Mucosa of descending colon (tissue), 3 donors: ENCODE results near the gene FBH1. TPM values are rescaled to one million over a fixed set of nuclear protein-coding genes. Genes with fewer than 3 reads are reported as not detected.

ENCODE experiments used
- ATAC-seq: fragments of 200-7000 bp; cut with Tn5 transposase; one replicate; pipeline ENCODE4 v1.9.1; 2020; ENCODE audit warnings: mild to moderate bottlenecking, moderate library complexity
- DNase-seq, 3 donors: peaks; one replicate each; pipeline ENCODE4 v3.0.0-alpha.2; 2020
- H3K36me3 ChIP-seq: fragments of 200-600 bp; one replicate; pipeline ENCODE4 v1.8.0; 2021; ENCODE audit warnings: low read depth, mild to moderate bottlenecking
- H3K4me1 ChIP-seq: fragments of 200-600 bp; one replicate; pipeline ENCODE4 v1.8.0; 2021; ENCODE audit warnings: low read depth, mild to moderate bottlenecking
- H3K4me3 ChIP-seq: fragments of 200-600 bp; one replicate; pipeline ENCODE4 v1.8.0; 2021; ENCODE audit warnings: mild to moderate bottlenecking
- H3K9me3 ChIP-seq: fragments of 200-600 bp; one replicate; pipeline ENCODE4 v1.8.0; 2021; ENCODE audit warnings: mild to moderate bottlenecking
- CTCF ChIP-seq: fragments of 200-600 bp; IDR thresholded peaks from one replicate; pipeline ENCODE4 v1.8.0; 2022; ENCODE audit warnings: antibody characterized with exemption, mild to moderate bottlenecking
- intact Hi-C, 2 donors: fragments of 100-400 bp; cut with DNase I in 1 of 2; cut with micrococcal nuclease in 1 of 2; formaldehyde crosslinking; loops; one replicate each; pipeline versions ENCODE4 v1.11.0 to v1.11.1; 2022; cut with DNase I, micrococcal nuclease
- total RNA-seq, 3 donors: library from RNA; stranded (reverse); fragmentation: NEBNext Ultra II Directional in 2 of 3; extraction: Animal tissue kit (Norgen Biotek cat#: 25700) in 2 of 3; gene quantifications; one replicate each; pipeline versions ENCODE4 v1.2.1 to v1.2.4, GENCODE V29; 2021 to 2023
- donor health status: DM: no; HTN: no; CAD: no; lungs with moderate emphysema.
- donor health status: DM: no; HTN: no; CAD: no.
- donor health status: DM: no; HTN: yes; CAD: no.

FBH1 gene
- total RNA-seq, 3 donors from 2014 or later, result 74.1 to 109 (median 100) TPM

GRCh38 chr10:5891009-5891408 lies 966 bp downstream of the FBH1 start:
- intact Hi-C loops, result no loop called here
- Histone ChIP-seq H3K4me3 (peak overlapping the region; percentile 83), H3K36me3 (no peaks in the 10 kb centered on the region), H3K4me1 (peaks cover 35% of the 10 kb centered on the region), H3K9me3 (no peaks in the 10 kb centered on the region)
- ATAC-seq, result no peak
- no peak for DNase-seq
- TF ChIP-seq CTCF, result no peak

GRCh38 chr10:5892007-5892406 lies 2.0 kb downstream of the FBH1 start:
- TF ChIP-seq CTCF, result no peak
- no peak for DNase-seq
- H3K4me1 ChIP-seq, result peaks cover 32% of the 10 kb centered on the region
- intact Hi-C loops, result no loop called here
- no peak for ATAC-seq
- H3K4me3 ChIP-seq, result no peak overlapping the region
- no peaks in the 10 kb centered on the region for H3K36me3 ChIP-seq
- H3K9me3 ChIP-seq, result no peaks in the 10 kb centered on the region

GRCh38 chr10:5893321-5893720 lies 3.3 kb downstream of the FBH1 start:
- TF ChIP-seq CTCF, result no peak
- intact Hi-C loops, result no loop called here

GRCh38 chr10:5894403-5894802 lies 4.4 kb downstream of the FBH1 start:
- no peak overlapping the region for H3K4me3 ChIP-seq
- no peaks in the 10 kb centered on the region for H3K36me3 ChIP-seq
- no peaks in the 10 kb centered on the region for H3K9me3 ChIP-seq
- TF ChIP-seq CTCF, result no peak
- DNase-seq (no peak), ATAC-seq (no peak)
- intact Hi-C loops, result no loop called here
- H3K4me1 ChIP-seq, result peaks cover 22% of the 10 kb centered on the region

More at GRCh38 chr10:5893321-5893720, 3.3 kb downstream of the FBH1 start:
- peaks cover 26% of the 10 kb centered on the region for H3K4me1 ChIP-seq
- ATAC-seq (no peak), DNase-seq (no peak)
- no peaks in the 10 kb centered on the region for H3K9me3 ChIP-seq
- H3K4me3 ChIP-seq, result no peak overlapping the region
- H3K36me3 ChIP-seq, result no peaks in the 10 kb centered on the region

- no peak overlapping the region for H3K4me3 ChIP-seq
- TF ChIP-seq CTCF, result no peak
- no peaks in the 10 kb centered on the region for H3K36me3 ChIP-seq
- peaks cover 22% of the 10 kb centered on the region for H3K4me1 ChIP-seq
- ATAC-seq, result no peak
- no peaks in the 10 kb centered on the region for H3K9me3 ChIP-seq
- DNase-seq, result no peak
- intact Hi-C loops, result no loop called here
Observed at GRCh38 chr10:5894873-5895272, 4.8 kb downstream of the FBH1 start.

GRCh38 chr10:5895365-5895764 lies 5.3 kb downstream of the FBH1 start:
- Histone ChIP-seq H3K9me3 (no peaks in the 10 kb centered on the region), H3K4me1 (peaks cover 22% of the 10 kb centered on the region), H3K4me3 (no peak overlapping the region), H3K36me3 (no peaks in the 10 kb centered on the region)
- intact Hi-C loops, result no loop called here
- no peak for TF ChIP-seq CTCF
- ATAC-seq (no peak), DNase-seq (no peak)
